Esophagus mucosa (tissue), 1 donor: ENCODE data around the gene GPR65. TPM values are rescaled to one million over a fixed set of nuclear protein-coding genes. Genes with fewer than 3 reads are reported as not detected.

Source experiments
- ATAC-seq: fragments of 200-7000 bp; cut with Tn5 transposase; one replicate; pipeline ENCODE4 v1.9.1; 2020
- total RNA-seq: library from RNA; stranded (reverse); gene quantifications from one replicate; pipeline ENCODE4 v1.2.4, GENCODE V29; 2023
- donor health status: DM: yes; HTN: yes; CAD: no.

The GPR65 gene
- total RNA-seq: 0.20 TPM

- ATAC-seq: peak; percentile 39
Measured at GRCh38 chr14:88005050-88005481, at the start of gene GPR65. Gene GPR65, plus strand, starts transcription at chr14:88005135. Its CDS starts 5,713 bp downstream, at chr14:88010848.

- ATAC-seq: no peak
Measured at GRCh38 chr14:87955501-87955900, 49.4 kb upstream of the GPR65 start.

DNA sequence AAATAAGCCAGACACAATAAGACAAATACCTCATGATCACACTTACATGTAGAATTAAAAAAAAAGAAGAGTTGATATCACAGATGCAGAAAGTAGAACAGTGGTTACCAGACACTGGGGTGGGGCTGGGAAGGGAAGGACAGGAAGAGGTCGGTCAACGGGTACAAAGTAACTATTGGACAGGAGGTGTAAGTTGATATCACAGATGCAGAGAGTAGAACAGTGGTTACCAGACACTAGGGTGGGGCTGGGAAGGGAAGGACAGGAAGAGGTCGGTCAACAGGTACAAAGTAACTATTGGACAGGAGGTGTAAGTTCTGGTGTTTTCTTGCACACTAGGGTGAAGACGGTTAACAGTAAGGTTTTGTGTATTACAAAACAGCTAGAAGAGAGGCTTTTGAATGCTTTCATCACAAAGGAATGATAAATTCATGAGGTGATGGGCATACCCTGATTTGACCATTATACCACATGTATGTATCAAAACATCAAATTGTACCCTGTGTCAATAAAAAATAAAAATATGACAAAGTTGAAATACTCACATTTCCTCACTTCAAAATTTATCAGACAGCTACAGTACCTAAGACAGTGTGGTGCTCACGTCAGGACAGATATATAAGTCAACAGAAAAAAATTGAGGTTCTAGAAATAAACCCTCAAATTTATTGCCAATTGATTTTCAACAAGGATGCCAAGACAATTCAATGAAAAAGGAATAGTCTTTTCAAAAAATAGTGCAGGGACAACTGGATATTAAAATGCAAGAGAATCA lies 44.7 kb upstream of the GPR65 start:
- ATAC-seq: no peak

DNA sequence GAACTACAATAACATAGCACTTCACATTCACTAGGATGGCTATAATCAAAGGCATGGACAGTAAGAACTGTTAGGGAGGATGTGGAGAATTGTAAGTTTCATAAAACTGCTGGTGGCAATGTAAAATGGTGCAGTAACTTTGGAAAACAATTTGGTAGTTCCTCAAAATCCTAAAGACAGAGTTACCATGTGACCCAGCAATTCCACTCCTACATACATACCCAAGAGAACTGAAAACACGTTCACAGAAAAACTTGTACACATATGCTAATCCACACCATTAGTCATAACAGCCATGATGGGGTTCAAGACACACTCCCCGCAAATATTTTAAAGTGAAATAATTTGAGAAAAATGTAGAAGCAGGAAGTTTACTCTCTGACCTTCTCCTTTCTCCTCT lies 43.7 kb upstream of the GPR65 start:
- ATAC-seq: no peak

DNA sequence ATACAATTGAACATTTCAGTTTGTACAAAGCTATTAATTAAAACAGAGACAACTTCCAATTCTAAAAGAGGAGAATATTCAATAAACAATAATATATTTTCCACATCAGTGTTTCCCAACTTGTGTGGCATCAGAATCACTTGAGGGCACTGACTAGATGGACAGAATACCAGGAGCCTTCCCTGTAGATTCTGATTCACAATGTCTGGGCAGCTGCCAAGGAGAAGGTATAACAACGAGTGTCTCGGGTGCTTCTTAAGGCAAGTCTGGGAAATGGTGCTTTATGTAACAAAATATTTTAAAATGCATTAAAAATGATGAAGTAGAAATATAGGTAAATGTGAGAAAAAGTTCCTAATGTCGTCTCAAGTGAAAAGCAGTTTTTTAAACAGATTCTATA lies 38.1 kb upstream of the GPR65 start:
- no peak for ATAC-seq

DNA sequence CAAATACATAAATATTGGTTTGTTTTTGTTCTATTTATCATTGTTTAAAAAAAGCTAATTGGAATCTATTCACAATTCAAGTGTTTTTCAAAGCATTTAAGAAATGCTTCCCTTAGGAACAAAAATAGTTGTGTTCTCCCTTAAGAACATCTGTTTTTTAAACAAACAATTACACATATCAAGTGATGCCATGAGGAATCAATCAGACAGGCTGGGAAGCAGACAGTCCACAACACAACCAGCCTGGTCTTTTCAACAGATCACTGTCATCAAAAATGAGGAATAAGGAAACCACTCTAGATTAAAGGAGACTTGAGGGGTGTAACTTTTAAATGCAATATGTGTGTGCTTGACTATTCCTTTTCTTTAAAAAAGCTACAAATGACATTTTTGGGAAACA lies 37.4 kb upstream of the GPR65 start:
- no peak for ATAC-seq

GRCh38 chr14:87971010-87971409 lies 33.9 kb upstream of the GPR65 start:
- ATAC-seq: no peak

GRCh38 chr14:87975636-87976035 lies 29.3 kb upstream of the GPR65 start:
- no peak for ATAC-seq

GRCh38 chr14:87979689-87980088 lies 25.2 kb upstream of the GPR65 start:
- no peak for ATAC-seq

DNA sequence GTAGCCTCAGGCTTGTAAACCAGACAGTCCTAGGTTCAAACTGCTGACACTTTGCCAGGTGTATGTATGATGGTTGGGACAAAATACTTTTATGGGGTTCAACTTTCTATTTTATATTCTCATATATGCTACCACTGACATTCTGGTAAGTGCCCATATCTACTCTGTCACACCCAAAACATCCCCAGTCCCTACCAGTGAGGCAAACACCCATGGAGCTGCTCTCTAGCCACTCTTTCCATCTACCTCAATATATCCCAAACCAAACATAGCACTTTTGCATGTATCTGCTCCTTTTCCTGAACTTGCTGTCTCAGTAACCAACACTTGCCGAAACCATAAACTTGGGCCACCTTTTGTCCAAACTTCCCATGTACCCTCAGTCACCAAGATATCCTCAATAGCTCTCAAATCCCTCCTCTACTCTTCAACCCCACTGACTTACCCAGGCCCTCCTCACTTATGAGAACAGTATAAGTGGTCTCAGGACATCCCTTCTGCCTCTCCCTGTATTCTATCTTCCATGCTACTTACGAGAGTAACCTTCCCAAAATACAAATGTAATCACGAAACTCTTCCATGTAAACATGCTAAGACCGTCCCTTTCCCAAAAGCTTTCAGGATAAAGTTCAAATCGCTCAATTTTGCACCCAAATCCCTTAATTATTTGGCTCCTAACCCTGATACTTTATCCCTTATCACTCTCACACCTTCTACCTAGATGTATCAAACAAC lies 15.5 kb upstream of the GPR65 start:
- no peak for ATAC-seq

GRCh38 chr14:87989956-87990299 lies 15.0 kb upstream of the GPR65 start:
- ATAC-seq: no peak

DNA sequence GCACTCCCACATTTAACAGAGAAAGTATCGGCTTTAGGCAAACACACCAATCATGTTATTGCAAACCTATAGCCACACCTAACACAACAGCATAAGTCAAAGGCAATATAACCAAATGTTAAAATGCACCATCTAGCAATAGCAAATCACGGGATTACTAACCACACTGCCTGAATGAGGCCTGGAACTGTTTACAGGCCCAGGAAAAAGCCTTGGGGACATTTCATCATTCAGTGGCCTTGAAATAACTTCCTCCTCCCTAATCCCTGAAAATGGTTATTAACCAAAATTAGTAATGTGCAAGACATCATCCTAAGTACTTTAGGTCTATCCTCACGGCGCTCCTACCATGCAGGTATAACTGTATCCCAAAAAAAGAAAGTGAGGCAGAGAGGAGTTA lies 14.3 kb upstream of the GPR65 start:
- ATAC-seq: no peak

DNA sequence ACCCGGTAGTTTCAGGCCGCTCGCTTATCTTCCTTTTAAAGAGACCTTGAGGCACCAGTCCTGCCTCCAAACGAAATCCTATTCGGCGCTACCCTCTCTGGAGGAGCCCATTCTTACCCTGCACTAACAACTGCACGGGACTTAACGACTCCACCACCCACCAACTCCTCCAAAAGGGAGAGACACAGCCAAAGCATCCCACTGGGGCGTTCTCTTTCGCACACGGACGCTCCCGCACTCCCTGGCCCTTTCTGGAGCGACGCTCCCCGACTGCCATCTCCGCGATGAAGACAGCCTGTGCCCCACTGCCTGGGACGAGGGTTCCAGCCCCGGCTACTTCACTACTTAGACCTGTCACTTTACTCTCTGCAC lies 12.6 kb upstream of the GPR65 start:
- no peak for ATAC-seq

GRCh38 chr14:87992718-87993628 lies 12.0 kb upstream of the GPR65 start, which contains the start of gene GALC:
Gene GALC, minus strand, starts transcription at chr14:87993182. Its CDS starts 18 bp downstream, at chr14:87993164.
- peak; percentile 92 for ATAC-seq

DNA sequence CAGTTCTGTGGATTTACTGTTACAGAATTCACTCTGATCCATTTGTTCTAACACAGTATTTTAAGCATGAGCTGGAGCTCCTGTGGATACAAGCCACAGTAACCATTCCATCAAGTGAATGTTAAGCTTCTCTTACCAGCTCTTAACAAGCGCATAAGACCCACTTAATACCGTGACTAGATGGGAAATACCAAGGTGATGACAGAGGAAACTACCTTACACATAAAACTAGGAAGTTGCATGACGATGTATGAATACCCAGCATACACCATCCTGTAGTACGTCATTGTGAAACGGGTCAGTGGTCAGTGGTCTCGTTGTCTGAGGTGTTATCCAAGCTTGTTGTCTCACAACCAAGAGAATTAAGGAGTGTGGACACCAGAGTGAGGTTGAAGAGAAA lies 10.0 kb upstream of the GPR65 start:
- no peak for ATAC-seq

- ATAC-seq: no peak
Measured at GRCh38 chr14:87995500-87996290, 9.2 kb upstream of the GPR65 start.

DNA sequence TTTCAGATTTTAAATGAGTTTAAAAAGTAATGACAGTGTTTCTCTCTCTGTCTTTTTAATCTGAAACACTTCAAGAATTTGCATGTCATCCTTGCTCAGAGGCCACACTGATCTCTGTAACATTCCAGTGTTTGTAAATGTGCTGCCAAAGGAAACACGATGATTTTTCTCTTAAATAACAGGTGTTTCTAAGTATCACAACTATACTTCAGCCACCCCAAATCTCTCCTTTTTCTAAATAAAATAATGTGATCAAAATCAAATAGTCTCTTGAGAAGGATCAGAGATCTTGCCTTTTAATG lies 8.7 kb upstream of the GPR65 start:
- ATAC-seq: no peak

DNA sequence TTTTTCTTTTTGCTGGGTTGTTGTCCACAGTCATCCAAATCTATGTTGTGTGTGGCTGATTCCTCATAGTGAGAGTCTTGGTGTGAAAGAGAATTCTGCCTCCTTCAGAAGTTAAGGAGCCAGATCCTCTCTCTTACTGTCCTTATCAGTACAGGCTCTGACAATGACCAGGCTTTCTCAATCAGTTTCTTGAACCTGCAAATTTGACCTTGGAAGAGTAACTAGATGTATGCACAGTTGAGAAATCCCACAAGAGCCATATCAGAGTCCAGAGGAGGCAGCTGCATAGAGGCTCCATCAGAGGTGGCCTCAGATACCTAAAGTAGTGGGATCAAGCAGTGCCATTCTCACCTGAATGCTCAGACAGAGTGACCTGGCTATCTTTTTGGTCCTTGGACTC lies 6.5 kb upstream of the GPR65 start:
- no peak for ATAC-seq

GRCh38 chr14:87999277-87999676 lies 5.7 kb upstream of the GPR65 start:
- peak; percentile 43 for ATAC-seq

- ATAC-seq: no peak
Measured at GRCh38 chr14:88002421-88003075, 2.4 kb upstream of the GPR65 start.

DNA sequence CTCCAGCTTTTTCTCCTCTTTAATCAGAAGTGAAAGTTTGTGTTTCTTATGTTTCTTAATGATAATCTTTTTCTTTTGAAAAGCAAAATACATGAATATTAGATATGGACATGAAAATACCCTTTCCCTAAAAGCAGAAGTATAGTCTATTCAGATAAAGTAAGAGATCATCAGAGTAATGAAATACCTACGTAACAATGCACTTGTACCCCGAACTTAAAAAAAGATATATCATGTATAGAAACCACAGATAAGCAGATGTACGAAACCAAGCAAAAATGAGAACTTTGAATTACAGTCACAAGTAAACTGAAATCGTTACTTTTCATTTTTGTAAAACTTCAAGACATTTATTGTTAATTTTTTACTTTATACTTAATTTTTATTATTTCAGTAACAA lies 1.5 kb upstream of the GPR65 start:
- no peak for ATAC-seq

DNA sequence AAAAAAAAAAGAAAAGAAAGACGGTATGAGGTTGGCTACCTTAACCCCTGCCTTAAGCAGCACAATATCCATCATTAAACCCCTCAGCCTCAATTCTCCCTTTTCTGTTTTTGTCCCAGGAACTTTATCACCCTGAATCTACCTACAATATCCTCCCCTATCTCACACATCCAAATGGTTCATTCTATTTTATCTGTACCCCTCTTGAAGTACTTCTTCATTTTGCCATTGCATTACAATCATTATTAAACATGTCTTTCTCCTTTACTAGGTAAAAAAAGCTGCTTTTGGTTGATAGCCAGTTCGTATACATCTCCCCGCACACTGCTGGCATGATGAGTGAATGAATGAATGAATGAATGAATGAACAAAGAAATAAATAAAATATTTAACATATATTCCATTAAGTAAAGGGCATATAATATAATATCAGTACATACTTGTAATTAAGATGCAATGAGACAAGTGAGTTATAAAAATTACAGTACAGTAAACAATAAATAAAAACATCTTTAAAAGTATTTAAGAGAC lies 364 bp upstream of the GPR65 start:
- ATAC-seq: no peak
